ENCODE results near the gene TAF6L. TPM values are rescaled to one million over a fixed set of nuclear protein-coding genes. Genes with fewer than 3 reads are reported as not detected.

Gene TAF6L
- total and polyA plus RNA-seq, 9 of the 15 experiments (the other 6 are each of a cell fraction or from before 2014, with no cell fraction given): 0.04 to 45.5 (median 20.8) TPM

- no peak for FAIRE-seq
- DNase-seq (ENCODE audit: extremely low read depth in 1 of 4, low spot score in 3 of 4): peak in 2 of 4 experiments; percentile 5 to 6
- ChIA-PET CTCF (ENCODE audit: low intra/inter-chr PET ratio) (no interaction called here), POLR2A (no interaction called here)
- Histone ChIP-seq H3K27ac (ENCODE audit: extremely low read depth, low read depth, low read length) (no peak overlapping the region), H2AFZ (ENCODE audit: low read depth, low read length) (no peak overlapping the region), H4K20me1 (replicated peaks; ENCODE audit: control insufficient read depth, insufficient read depth, low read length) (no peaks in the 10 kb centered on the region), H3K79me2 (ENCODE audit: control insufficient read depth, insufficient read depth, low read length) (peaks cover 8% of the 10 kb centered on the region; the same call in 2 of the 3 replicates), H3K9ac (ENCODE audit: insufficient read depth in 1 of 2, low read depth in 2 of 2, low read length in 2 of 2) (peak overlapping the region in 1 of 2 experiments; percentile 64; a peak in 1 of 4 replicates), H3K4me3 (no peak overlapping the region), H3K27me3 (ENCODE audit: control insufficient read depth in 2 of 2, insufficient read depth in 2 of 2, low read length in 2 of 2) (no peaks in the 10 kb centered on the region), H3K36me3 (ENCODE audit: control insufficient read depth, insufficient read depth, low read length) (peaks cover 65% of the 10 kb centered on the region), H3K4me2 (ENCODE audit: insufficient read depth, low read length) (no peak overlapping the region), H3K9me3 (replicated peaks; ENCODE audit: control insufficient read depth, insufficient read depth, low read depth, low read length) (no peaks in the 10 kb centered on the region), H3K4me1 (replicated peaks in 1 of 2; ENCODE audit: control insufficient read depth in 2 of 2, insufficient read depth in 2 of 2, low read length in 2 of 2) (peaks cover 0 to 3% of the 10 kb centered on the region in 2 experiments; a peak in 1 of 5 replicates), H3K9me1 (ENCODE audit: control insufficient read depth, insufficient read depth, low read length) (no peaks in the 10 kb centered on the region)
- intact Hi-C loops (cut with micrococcal nuclease): no loop called here
- no peak; the same call in 2 of the 3 replicates for ATAC-seq
- WGBS (ENCODE audit: insufficient coverage, low coverage, missing lambda C conversion rate): 73% methylated on average over 2 of the region's 3 CpGs
- no peak for TF ChIP-seq RCOR1 (IDR thresholded peaks at IDR 0.05; ENCODE audit: borderline replicate concordance in 1 of 2, low read depth in 2 of 2, low read length in 2 of 2)
- no peak for TF ChIP-seq BRD9 (IDR thresholded peaks at IDR 0.05; ENCODE audit: low read depth, partially characterized antibody)
- TF ChIP-seq RREB1 (CRISPR knock-in tag; IDR thresholded peaks at IDR 0.05): no peak
- no peak for TF ChIP-seq TCF3 (CRISPR knock-in tag; IDR thresholded peaks at IDR 0.05)
- no peak for TF ChIP-seq NFRKB (IDR thresholded peaks at IDR 0.05; ENCODE audit: low read depth)
- TF ChIP-seq SMARCB1 (IDR thresholded peaks at IDR 0.05; ENCODE audit: insufficient read length, low read depth): no peak
- TF ChIP-seq NR2C1 (IDR thresholded peaks at IDR 0.05): no peak
- no peak for TF ChIP-seq NR2C1 (tag; IDR thresholded peaks at IDR 0.05)
- TF ChIP-seq JUNB (CRISPR knock-in tag; conservative IDR thresholded peaks at IDR 0.05): no peak
- TF ChIP-seq STAT6 (CRISPR knock-in tag; IDR thresholded peaks at IDR 0.05): no peak
- no peak for TF ChIP-seq ELF1 (tag; IDR thresholded peaks at IDR 0.05)
- TF ChIP-seq KDM2B (CRISPR knock-in tag; IDR thresholded peaks at IDR 0.05): no peak
- TF ChIP-seq ESRRA (IDR thresholded peaks at IDR 0.05; ENCODE audit: borderline replicate concordance, low read depth): no peak
- no peak for TF ChIP-seq HOXB6 (CRISPR knock-in tag; IDR thresholded peaks at IDR 0.05; ENCODE audit: borderline replicate concordance)
- no peak for TF ChIP-seq BRF1 (IDR thresholded peaks at IDR 0.05; ENCODE audit: borderline replicate concordance, extremely low read depth, insufficient read length)
- TF ChIP-seq ZNF174 (CRISPR knock-in tag; IDR thresholded peaks at IDR 0.05): no peak
- BruUV-seq (replicated peaks): no TSS peak
- in situ Hi-C loops (cut with MboI): no loop called here
Measured at GRCh38 chr11:62778441-62778840, 7.2 kb downstream of the TAF6L start.
